ENCODE results near the gene FRMD5. TPM values are rescaled to one million over a fixed set of nuclear protein-coding genes. Genes with fewer than 3 reads are reported as not detected.

FRMD5 gene
- total RNA-seq, 4 donors from 2014 or later: 0.31 to 0.72 TPM; not detected in 2

DNA sequence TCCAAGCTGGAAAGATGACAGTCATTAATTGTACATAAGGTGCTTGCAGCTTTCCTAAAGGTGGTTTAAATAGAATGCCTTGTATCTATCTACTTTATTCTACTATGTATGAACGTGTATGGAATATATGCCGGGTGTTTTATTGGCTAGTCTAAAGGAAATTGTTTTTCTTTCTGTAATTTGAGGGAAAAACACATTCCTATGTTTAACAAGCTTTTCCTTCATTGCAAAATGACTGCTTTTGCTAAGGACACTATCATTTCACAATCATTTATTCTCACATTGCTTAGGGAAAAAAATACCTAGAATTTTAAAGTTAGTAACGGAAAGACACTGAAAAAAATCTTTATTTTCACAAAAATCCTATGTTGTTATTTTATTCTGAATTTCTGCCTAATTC lies 226.5 kb downstream of the FRMD5 start:
- TF ChIP-seq POLR2AphosphoS5 (IDR thresholded peaks at IDR 0.05) (no peak), POLR2A (IDR thresholded peaks at IDR 0.05) (no peak), EP300 (IDR thresholded peaks at IDR 0.05) (no peak)
- TF ChIP-seq, protein P1, sequence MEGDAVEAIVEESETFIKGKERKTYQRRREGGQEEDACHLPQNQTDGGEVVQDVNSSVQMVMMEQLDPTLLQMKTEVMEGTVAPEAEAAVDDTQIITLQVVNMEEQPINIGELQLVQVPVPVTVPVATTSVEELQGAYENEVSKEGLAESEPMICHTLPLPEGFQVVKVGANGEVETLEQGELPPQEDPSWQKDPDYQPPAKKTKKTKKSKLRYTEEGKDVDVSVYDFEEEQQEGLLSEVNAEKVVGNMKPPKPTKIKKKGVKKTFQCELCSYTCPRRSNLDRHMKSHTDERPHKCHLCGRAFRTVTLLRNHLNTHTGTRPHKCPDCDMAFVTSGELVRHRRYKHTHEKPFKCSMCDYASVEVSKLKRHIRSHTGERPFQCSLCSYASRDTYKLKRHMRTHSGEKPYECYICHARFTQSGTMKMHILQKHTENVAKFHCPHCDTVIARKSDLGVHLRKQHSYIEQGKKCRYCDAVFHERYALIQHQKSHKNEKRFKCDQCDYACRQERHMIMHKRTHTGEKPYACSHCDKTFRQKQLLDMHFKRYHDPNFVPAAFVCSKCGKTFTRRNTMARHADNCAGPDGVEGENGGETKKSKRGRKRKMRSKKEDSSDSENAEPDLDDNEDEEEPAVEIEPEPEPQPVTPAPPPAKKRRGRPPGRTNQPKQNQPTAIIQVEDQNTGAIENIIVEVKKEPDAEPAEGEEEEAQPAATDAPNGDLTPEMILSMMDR (IDR thresholded peaks at IDR 0.05): no peak
- Histone ChIP-seq H3K9me3 (no peaks in the 10 kb centered on the region), H3K27me3 (no peaks in the 10 kb centered on the region), H3K4me1 (no peaks in the 10 kb centered on the region), H3K36me3 (no peaks in the 10 kb centered on the region), H3K4me3 (no peak overlapping the region), H3K27ac (no peak overlapping the region)
- 73% methylated on average over 3 of the region's 3 CpGs for WGBS
- DNase-seq (ENCODE audit: low spot score in 2 of 2): no peak

DNA sequence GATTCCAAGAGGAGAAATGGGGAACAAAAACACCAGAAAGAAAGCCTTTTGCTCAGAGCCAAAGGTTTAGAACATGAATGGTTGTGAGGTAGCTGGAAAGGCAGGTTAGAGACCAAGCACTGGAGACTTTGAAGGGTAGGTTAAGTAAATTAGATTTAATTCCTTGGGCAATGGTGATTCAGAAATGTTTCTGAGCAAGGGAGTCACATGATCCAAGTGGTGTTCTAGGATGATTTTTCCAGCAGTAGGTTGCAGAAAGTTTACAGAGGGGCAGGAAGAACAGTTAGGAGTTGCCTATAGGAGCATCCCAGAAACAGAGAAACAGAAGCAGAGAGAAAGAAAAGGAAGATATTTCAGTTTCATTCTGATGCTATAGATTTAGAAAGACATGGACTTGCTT lies 228.4 kb downstream of the FRMD5 start:
- Histone ChIP-seq H3K27me3 (no peaks in the 10 kb centered on the region), H3K4me3 (no peak overlapping the region), H3K9me3 (no peaks in the 10 kb centered on the region), H3K27ac (no peak overlapping the region), H3K4me1 (no peaks in the 10 kb centered on the region), H3K36me3 (no peaks in the 10 kb centered on the region)
- TF ChIP-seq, protein P1 (IDR thresholded peaks at IDR 0.05): no peak
- TF ChIP-seq EP300 (IDR thresholded peaks at IDR 0.05) (no peak), POLR2AphosphoS5 (IDR thresholded peaks at IDR 0.05) (no peak)
- no peak for DNase-seq (ENCODE audit: low spot score in 2 of 2)

DNA sequence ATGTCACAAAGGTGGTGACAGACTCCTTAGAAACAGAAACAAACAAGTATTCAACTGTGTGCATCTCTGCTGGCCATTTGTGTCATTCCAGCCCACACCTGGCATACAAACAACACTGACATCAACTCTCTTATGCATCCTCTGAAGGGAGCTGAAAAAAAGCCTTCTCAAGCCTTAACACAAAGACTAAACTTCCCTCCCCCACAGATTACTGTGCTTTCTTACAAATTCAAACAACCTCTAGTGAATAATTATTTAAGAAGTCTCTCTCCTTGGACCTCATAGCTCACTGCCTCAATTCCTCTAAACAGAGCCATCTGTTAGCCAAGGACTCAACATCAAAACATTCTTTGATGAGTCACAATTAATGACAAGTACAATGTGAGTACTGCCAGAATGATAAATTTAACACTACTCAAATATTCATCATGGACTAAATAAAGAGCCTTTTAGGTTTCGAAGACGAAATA lies 236.2 kb downstream of the FRMD5 start:
- H3K4me3 ChIP-seq: no peak overlapping the region
- 41% methylated on average over 2 of the region's 2 CpGs for WGBS
- no peaks in the 10 kb centered on the region for H3K4me1 ChIP-seq
- no peaks in the 10 kb centered on the region for H3K9me3 ChIP-seq
- no peak for DNase-seq (ENCODE audit: low spot score in 2 of 2)
- H3K27ac ChIP-seq: no peak overlapping the region
- TF ChIP-seq, protein P1 (IDR thresholded peaks at IDR 0.05): no peak
- TF ChIP-seq EP300 (IDR thresholded peaks at IDR 0.05) (no peak), POLR2A (IDR thresholded peaks at IDR 0.05) (no peak), POLR2AphosphoS5 (IDR thresholded peaks at IDR 0.05) (no peak)
- no peaks in the 10 kb centered on the region for H3K27me3 ChIP-seq
- H3K36me3 ChIP-seq: no peaks in the 10 kb centered on the region

DNA sequence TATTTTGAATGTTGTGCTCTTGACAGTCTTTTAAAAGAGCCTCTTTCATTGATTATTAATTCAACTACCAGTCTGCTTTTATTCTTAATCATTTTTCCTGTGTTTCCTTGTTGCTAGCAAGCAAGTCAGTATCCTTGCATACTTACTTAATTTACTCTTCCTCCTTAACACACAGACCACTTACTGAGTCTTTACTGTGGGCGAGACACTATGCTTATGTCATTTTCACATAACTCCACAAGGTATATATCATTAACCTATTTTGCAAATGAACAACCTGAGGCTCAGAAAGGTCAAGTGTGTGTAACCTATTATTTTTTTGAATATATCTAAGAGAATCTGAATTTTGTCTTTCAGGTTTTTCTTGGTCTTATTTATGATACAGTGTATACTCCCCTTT lies 237.3 kb downstream of the FRMD5 start:
- TF ChIP-seq POLR2AphosphoS5 (IDR thresholded peaks at IDR 0.05) (no peak), EP300 (IDR thresholded peaks at IDR 0.05) (no peak), POLR2A (IDR thresholded peaks at IDR 0.05) (no peak)
- TF ChIP-seq, protein P1 (IDR thresholded peaks at IDR 0.05): no peak
- H3K4me3 ChIP-seq: no peak overlapping the region
- no peak for DNase-seq (ENCODE audit: low spot score in 2 of 2)
- no peaks in the 10 kb centered on the region for H3K9me3 ChIP-seq
- no peaks in the 10 kb centered on the region for H3K27me3 ChIP-seq
- H3K36me3 ChIP-seq: no peaks in the 10 kb centered on the region
- H3K27ac ChIP-seq: no peak overlapping the region
- WGBS: 89% methylated on average over 1 of the region's 1 CpG
- H3K4me1 ChIP-seq: no peaks in the 10 kb centered on the region

DNA sequence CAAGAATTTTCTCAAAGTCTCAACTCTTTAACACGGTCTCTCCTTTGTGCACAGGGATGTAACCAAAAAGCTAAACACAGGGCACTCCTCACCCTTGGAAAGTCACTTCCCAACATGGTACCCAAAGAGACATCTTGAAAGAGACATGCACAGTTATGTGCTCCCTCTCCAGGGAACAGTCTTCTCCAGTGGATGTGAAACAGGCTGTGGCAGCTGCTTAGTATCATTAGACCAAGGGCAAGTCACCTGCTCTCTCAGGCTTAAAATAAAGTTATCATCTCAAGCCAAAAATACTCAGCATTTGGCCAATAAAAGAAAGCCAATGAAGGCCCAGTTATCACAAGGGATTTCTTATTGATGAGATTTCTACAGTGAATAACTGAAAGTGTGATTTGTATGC lies 239.9 kb downstream of the FRMD5 start:
- 93% methylated on average over 1 of the region's 1 CpG for WGBS
- Histone ChIP-seq H3K36me3 (no peaks in the 10 kb centered on the region), H3K4me3 (no peak overlapping the region), H3K4me1 (no peaks in the 10 kb centered on the region), H3K27ac (no peak overlapping the region), H3K9me3 (no peaks in the 10 kb centered on the region), H3K27me3 (no peaks in the 10 kb centered on the region)
- no peak for DNase-seq (ENCODE audit: low spot score in 2 of 2)
- TF ChIP-seq EP300 (IDR thresholded peaks at IDR 0.05) (no peak), POLR2A (IDR thresholded peaks at IDR 0.05) (no peak), POLR2AphosphoS5 (IDR thresholded peaks at IDR 0.05) (no peak)
- TF ChIP-seq, protein P1 (IDR thresholded peaks at IDR 0.05): no peak
